AG09309 (cell line): ENCODE data around the gene GPATCH8.

Experiments used
- DNase-seq: peaks from one replicate; pipeline ENCODE4 v3.0.0-alpha.2; 2010; ENCODE audit warnings: low read depth
- H3K4me3 ChIP-seq: 2 replicates; pipeline ENCODE4 v1.5.1; 2011; ENCODE audit warnings: mild to moderate bottlenecking, low read depth, low read length, moderate library complexity; ENCODE audit not compliant: control insufficient read depth
- TF ChIP-seq, protein P1 (sequence below): IDR thresholded peaks from 2 replicates; pipeline ENCODE4 v1.5.1; 2011; ENCODE audit warnings: mild to moderate bottlenecking, low read depth, low read length, inconsistent platforms; ENCODE audit not compliant: insufficient read depth, control insufficient read depth; ENCODE audit errors: missing control alignments

GPATCH8 gene

DNA sequence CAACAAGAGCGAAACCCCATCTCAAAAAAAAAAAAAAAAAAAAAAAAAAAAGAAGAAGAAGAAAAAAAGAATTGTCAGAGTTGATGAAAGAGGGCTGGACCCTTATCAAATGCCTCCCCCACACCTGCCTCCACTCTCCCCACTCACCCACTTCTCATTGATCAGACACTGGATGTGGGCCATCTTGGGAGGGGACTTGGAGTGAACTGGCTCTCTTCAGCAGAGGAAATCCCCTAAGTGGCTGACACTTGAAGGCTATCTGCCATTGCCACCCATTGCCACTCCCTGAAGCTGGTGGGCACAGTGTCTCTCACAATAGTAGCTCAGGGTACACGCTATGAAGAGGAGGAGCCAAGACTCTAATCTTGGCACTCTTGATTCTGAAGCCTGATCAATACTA lies 115.4 kb downstream of the GPATCH8 start:
- DNase-seq, result no peak
- TF ChIP-seq, protein P1, sequence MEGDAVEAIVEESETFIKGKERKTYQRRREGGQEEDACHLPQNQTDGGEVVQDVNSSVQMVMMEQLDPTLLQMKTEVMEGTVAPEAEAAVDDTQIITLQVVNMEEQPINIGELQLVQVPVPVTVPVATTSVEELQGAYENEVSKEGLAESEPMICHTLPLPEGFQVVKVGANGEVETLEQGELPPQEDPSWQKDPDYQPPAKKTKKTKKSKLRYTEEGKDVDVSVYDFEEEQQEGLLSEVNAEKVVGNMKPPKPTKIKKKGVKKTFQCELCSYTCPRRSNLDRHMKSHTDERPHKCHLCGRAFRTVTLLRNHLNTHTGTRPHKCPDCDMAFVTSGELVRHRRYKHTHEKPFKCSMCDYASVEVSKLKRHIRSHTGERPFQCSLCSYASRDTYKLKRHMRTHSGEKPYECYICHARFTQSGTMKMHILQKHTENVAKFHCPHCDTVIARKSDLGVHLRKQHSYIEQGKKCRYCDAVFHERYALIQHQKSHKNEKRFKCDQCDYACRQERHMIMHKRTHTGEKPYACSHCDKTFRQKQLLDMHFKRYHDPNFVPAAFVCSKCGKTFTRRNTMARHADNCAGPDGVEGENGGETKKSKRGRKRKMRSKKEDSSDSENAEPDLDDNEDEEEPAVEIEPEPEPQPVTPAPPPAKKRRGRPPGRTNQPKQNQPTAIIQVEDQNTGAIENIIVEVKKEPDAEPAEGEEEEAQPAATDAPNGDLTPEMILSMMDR, result no peak
- H3K4me3 ChIP-seq, result no peak overlapping the region

DNA sequence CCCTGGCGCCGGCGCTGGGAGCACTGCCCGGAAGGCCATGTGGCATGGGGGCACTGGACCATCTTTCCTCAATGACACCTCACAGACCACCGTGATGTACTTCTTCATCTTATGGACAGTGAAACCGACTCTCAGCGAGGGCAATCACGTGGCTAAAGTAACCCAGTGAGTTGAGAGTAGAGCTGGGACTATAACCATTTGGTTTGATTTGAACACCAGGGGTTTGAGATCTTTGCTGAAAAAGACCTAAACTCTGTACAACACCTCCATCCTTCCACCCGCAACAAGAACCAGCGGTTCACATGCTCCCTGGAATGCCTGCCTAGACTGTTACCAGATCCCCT lies 117.1 kb downstream of the GPATCH8 start:
- H3K4me3 ChIP-seq, result no peak overlapping the region
- TF ChIP-seq, protein P1, result no peak
- no peak for DNase-seq

DNA sequence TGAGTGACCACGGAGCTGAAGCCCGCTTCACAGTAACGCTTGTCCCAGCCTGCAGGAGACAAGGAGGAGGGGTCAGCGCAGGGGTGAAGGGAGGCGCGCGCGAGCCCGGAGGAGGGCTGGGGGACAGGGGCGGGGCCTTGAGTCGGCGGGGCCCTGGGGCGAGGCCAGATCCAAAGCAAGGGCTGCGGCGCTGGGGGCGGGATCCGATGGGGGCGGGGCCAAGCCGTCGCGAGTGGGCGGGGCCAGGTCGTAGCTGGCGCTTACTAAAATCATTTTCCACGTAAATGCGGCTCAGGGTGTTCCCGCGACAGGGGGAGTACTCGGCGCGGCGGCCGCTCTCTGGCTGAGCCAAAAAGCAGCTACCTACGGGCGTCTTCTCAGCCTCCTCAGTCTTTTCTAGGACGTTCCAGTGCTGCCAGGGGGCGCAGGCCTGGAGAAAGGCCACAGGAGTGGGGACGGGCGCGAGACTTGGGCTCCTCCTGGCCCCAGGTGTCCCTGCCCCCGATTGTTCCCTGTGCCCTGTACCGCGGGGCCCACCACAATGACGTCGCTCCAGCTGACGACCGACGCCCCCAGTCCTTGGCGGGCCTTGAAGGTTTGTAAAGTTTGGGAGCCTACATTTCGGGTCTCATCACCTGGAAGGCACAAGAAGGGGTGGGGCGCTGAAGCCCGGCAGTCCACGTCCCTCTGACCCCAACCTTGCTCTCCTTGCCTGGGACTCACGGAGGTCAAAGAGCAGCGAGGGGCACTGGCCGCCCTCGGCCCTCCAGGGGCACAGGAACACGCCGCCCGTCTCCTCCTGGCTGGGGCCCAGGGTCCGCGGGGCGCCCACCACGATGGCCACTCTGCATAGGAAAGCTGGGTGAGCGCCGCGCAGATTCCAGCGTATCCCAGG lies 117.7 kb downstream of the GPATCH8 start:
- TF ChIP-seq, protein P1, result no peak
- H3K4me3 ChIP-seq, result peak overlapping the region; percentile 54
- DNase-seq, result no peak

DNA sequence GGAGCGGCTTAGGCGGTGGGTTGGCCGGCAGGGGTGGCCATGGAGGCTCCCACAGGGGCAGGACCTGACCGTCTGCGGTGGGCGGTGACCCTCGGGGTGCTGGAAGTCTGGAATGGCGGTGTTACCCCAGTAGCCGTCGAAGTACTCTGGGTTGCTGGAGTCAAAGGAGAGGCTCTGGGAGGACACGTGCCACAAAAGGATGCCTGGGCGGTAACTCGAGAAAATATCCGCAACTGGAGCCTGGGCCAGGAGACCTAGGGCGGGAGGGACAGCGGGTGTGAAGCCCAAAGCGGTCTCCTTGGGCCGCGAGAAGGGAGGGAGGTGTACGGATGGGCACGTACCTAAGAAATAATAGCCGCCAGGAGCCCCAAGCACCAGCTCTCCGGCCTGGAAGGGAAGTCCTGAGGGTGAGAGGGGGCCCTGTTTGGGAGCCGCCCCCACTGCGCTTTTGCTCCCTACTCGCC lies 118.4 kb downstream of the GPATCH8 start:
- DNase-seq, result no peak
- TF ChIP-seq, protein P1, result no peak
- H3K4me3 ChIP-seq, result peak overlapping the region; percentile 54

DNA sequence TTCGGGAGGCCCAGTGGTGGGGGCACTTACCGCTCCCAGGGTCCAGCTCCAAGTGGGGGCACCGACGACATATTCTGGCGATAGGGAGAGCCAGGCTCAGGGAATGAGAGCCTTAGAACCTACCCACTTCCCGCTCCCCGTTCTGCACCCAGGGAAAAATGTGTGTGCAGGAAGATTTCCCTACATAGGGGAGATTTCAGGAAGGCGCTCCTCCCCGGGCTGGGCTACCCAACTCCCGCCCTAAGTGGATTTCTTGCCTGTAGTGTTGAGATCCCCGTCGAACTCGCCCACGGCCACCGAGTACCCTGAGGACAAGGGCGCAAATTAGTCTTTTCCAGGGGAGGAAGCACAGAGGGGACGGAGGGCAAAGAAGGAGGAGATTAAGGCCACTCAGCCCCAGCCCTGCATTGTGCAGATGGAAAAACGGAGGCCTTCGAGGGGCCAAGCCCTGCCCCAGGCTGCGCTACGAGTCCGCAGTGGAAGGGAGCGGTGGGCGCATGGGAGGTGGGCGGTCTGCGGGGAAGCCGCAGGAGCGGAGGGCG lies 118.9 kb downstream of the GPATCH8 start:
- H3K4me3 ChIP-seq, result no peak overlapping the region
- TF ChIP-seq, protein P1, result no peak

DNA sequence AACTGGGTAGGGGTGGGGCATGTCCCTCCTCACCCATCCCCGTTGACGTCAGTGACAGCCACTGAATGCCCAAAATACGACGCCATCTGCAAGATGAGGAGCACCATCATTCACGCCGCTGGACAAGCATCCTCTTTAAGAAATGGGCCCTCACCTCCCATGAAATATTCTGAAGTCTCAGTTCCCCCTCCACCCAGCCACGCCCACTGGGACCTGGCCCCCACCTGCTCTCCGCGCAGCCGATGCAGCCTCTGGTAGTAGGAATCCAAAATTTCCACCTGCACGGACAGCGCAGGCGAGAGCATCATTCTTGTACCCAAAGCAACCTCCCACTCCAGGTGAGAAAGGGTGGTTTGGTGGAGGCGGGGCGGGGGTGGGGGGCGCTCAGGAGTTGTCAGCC lies 119.3 kb downstream of the GPATCH8 start:
- H3K4me3 ChIP-seq, result no peak overlapping the region
- TF ChIP-seq, protein P1, result no peak

More for the DNA sequence above, 118.9 kb downstream of the GPATCH8 start:
- DNase-seq, result no peak

More for the DNA sequence above, 119.3 kb downstream of the GPATCH8 start:
- no peak for DNase-seq
